HepG2 (cell line): ENCODE data around the gene DCD. TPM values are rescaled to one million over a fixed set of nuclear protein-coding genes. Genes with fewer than 3 reads are reported as not detected.

Experiments used
- ATAC-seq: fragments of 200-7000 bp; cut with Tn5 transposase; 3 replicates; pipeline ENCODE4 v1.9.1; 2020; ENCODE audit warnings: mild to moderate bottlenecking, moderate library complexity
- BruUV-seq: library from RNA; stranded (reverse); fragments of 400-500 nt; replicated peaks from 2 replicates; lab custom pipeline; 2021; lab: Mats Ljungman, UMichigan
- CTCF ChIA-PET: fragments of 300-600 bp; formaldehyde crosslinking; extraction: SDS; loops from one replicate; lab custom pipeline; 2021; ENCODE audit warnings: low total read pairs, inconsistent platforms, low intra/inter-chr PET ratio; lab: Yijun Ruan, JAX
- POLR2A ChIA-PET: fragments of 350-600 bp; sonication (Branson Sonifier 250); formaldehyde crosslinking; loops from one replicate; lab custom pipeline; 2020; ENCODE audit warnings: antibody characterized with exemption, inconsistent platforms; lab: Yijun Ruan, JAX
- DNase-seq: peaks from one replicate; pipeline ENCODE4 v3.0.0-alpha.2; 2015; ENCODE audit warnings: low spot score
- FAIRE-seq: peaks from 3 replicates; lab custom pipeline; 2011; peaks lifted over from hg19 to GRCh38; lab: Jason Lieb, UNC
- H2AFZ ChIP-seq: one replicate; pipeline ENCODE4 v1.6.1; 2011; ENCODE audit warnings: low read length, inconsistent platforms
- H3K27ac ChIP-seq: fragments of 300-600 bp; 3 replicates; pipeline ENCODE4 v1.8.0; 2011; ENCODE audit warnings: mixed run types, mild to moderate bottlenecking, mixed read lengths, low read length, inconsistent platforms; ENCODE audit not compliant: insufficient read depth; ENCODE audit errors: extremely low read length
- H3K27me3 ChIP-seq, 2 experiments: fragments of 200-600 bp in 1 of 2; 2 replicates in 1 of 2; 3 replicates in 1 of 2; pipeline versions ENCODE4 v1.6.0 to v1.8.0; 2011; ENCODE audit warnings: low read length in 2 of 2, mild to moderate bottlenecking in 2 of 2, moderate library complexity in 2 of 2, inconsistent platforms in 1 of 2; ENCODE audit not compliant: insufficient read depth in 2 of 2, control insufficient read depth in 1 of 2
- H3K36me3 ChIP-seq, 2 experiments: fragments of 200-600 bp in 1 of 2; replicated peaks in 1 of 2; 2 replicates in 1 of 2; 3 replicates in 1 of 2; pipeline versions ENCODE4 v1.5.1 to v1.8.0; 2011; ENCODE audit warnings: low read length in 2 of 2, inconsistent platforms in 1 of 2; ENCODE audit not compliant: insufficient read depth in 2 of 2, control insufficient read depth in 1 of 2
- H3K4me1 ChIP-seq: 2 replicates; pipeline ENCODE4 v1.5.1; 2012; ENCODE audit warnings: low read length, inconsistent platforms; ENCODE audit not compliant: insufficient read depth
- H3K4me2 ChIP-seq: 2 replicates; pipeline ENCODE4 v1.6.0; 2011; ENCODE audit warnings: low read depth, low read length, inconsistent platforms
- H3K4me3 ChIP-seq, 3 experiments: fragments of 200-600 bp in 1 of 3; sonication (generic), shearing (Covaris generic) in 1 of 3; replicated peaks in 1 of 3; 2 replicates each; pipeline ENCODE4 v1.5.1; 2011 to 2016; ENCODE audit warnings: low read length in 3 of 3, inconsistent platforms in 2 of 3, low read depth in 2 of 3, mild to moderate bottlenecking in 2 of 3, control low read depth in 1 of 3, mixed read lengths in 1 of 3; ENCODE audit not compliant: insufficient read depth in 1 of 3
- H3K79me2 ChIP-seq: one replicate; pipeline ENCODE4 v1.6.1; 2011; ENCODE audit warnings: low read length, inconsistent platforms; ENCODE audit not compliant: insufficient read depth
- H3K9ac ChIP-seq: 2 replicates; pipeline ENCODE4 v1.6.0; 2011; ENCODE audit warnings: mild to moderate bottlenecking, low read depth, low read length, inconsistent platforms; ENCODE audit not compliant: insufficient read depth
- H3K9me3 ChIP-seq: 2 replicates; pipeline ENCODE4 v1.5.1; 2012; ENCODE audit warnings: mild to moderate bottlenecking, low read length
- H4K20me1 ChIP-seq: 2 replicates; pipeline ENCODE4 v1.6.0; 2011; ENCODE audit warnings: inconsistent platforms, mild to moderate bottlenecking, low read length, moderate library complexity; ENCODE audit not compliant: insufficient read depth
- CBX2 ChIP-seq, 2 experiments: fragments of 200-600 bp in 1 of 2; sonication (generic); formaldehyde crosslinking in 1 of 2; IDR thresholded peaks; 2 replicates each; pipeline versions ENCODE4 v1.7.0 to v1.8.1; 2018 to 2022; ENCODE audit warnings: low read depth in 2 of 2, low read length in 1 of 2, mild to moderate bottlenecking in 1 of 2, missing genetic modification reagents in 1 of 2
- FOXJ3 ChIP-seq: sonication (generic); formaldehyde crosslinking; IDR thresholded peaks from 2 replicates; pipeline ENCODE4 v1.4.0; 2020; ENCODE audit warnings: missing genetic modification reagents, mild to moderate bottlenecking, borderline replicate concordance
- GMEB1 ChIP-seq: sonication (generic); formaldehyde crosslinking; IDR thresholded peaks from 2 replicates; pipeline ENCODE4 v1.5.1; 2020; ENCODE audit warnings: missing genetic modification reagents, mild to moderate bottlenecking, borderline replicate concordance
- REL ChIP-seq: sonication (generic); formaldehyde crosslinking; conservative IDR thresholded peaks from 2 replicates; pipeline ENCODE4 v1.8.0; 2022; ENCODE audit warnings: mild to moderate bottlenecking, missing genetic modification reagents, moderate library complexity
- TBX2 ChIP-seq: sonication (generic); formaldehyde crosslinking; IDR thresholded peaks from 2 replicates; pipeline ENCODE4 v1.5.0; 2020; ENCODE audit warnings: missing genetic modification reagents, mild to moderate bottlenecking, borderline replicate concordance
- ZEB1 ChIP-seq: IDR thresholded peaks from 2 replicates; pipeline ENCODE4 v1.6.1; 2012; ENCODE audit warnings: mild to moderate bottlenecking, low read depth, inconsistent platforms; ENCODE audit not compliant: insufficient replicate concordance
- ZNF414 ChIP-seq: sonication (generic); formaldehyde crosslinking; IDR thresholded peaks from 2 replicates; pipeline ENCODE4 v1.5.0; 2020; ENCODE audit warnings: missing genetic modification reagents
- ZNF549 ChIP-seq: sonication (generic); formaldehyde crosslinking; IDR thresholded peaks from 2 replicates; pipeline ENCODE4 v1.5.0; 2020; ENCODE audit warnings: missing genetic modification reagents
- WGBS: methylation state at CpG from one replicate; pipeline ENCODE4 v1.1.6; 2017; ENCODE audit warnings: low lambda C conversion rate; 5-methylcytosine and 5-hydroxymethylcytosine counted together
- in situ Hi-C: cut with HindIII; loops from 2 replicates; pipeline ENCODE4 v1.10.0; 2017; ENCODE audit warnings: low pct_unique_long_range_greater_than_20kb; ENCODE audit not compliant: extremely low pct_ligation_motif_present
- intact Hi-C: fragments of 100-400 bp; cut with micrococcal nuclease; formaldehyde crosslinking; loops from one replicate; pipeline ENCODE4 v1.10.0; 2022; ENCODE audit not compliant: unreplicated experiment
- polyA plus RNA-seq, 8 experiments: library from polyadenylated mRNA; depleted of rRNA in 3 of 8; stranded (reverse) in 7 of 8; unstranded in 1 of 8; fragments of >200 nt; fragmentation: Illumina TruSeq in 4 of 8; extraction: Trizol in 4 of 8; gene quantifications; 2 replicates each; pipeline versions ENCODE4 v1.2.1 to v1.2.3, GENCODE V29; 2011 to 2016; ENCODE audit warnings: low read depth in 4 of 8, missing spikeins in 1 of 8, mixed read lengths in 1 of 8; ENCODE audit not compliant: insufficient read depth in 1 of 8
- total RNA-seq, 5 experiments: library from RNA; depleted of rRNA; stranded (reverse); fragments of >200 nt; fragmentation: Illumina TruSeq; extraction: Trizol; gene quantifications; 2 replicates each; pipeline ENCODE4 v1.2.3, GENCODE V29; 2016; ENCODE audit warnings: low read depth in 1 of 5
- TF ChIP-seq, protein P1 (sequence below): sonication (generic); formaldehyde crosslinking; IDR thresholded peaks from 2 replicates; pipeline ENCODE4 v1.4.0; 2020; ENCODE audit warnings: mild to moderate bottlenecking, low read depth, missing genetic modification reagents
- TF ChIP-seq, protein P2 (sequence below): sonication (generic); formaldehyde crosslinking; conservative IDR thresholded peaks from 2 replicates; pipeline ENCODE4 v1.8.0; 2022; ENCODE audit warnings: low read depth, missing genetic modification reagents
- TF ChIP-seq, protein P3 (sequence below), 2 experiments: sonication (generic) in 1 of 2; formaldehyde crosslinking in 1 of 2; IDR thresholded peaks; 2 replicates each; pipeline versions ENCODE4 v1.5.1 to v1.6.1; 2011 to 2020; ENCODE audit warnings: borderline replicate concordance in 1 of 2, low read depth in 1 of 2, low read length in 1 of 2, mild to moderate bottlenecking in 1 of 2, missing genetic modification reagents in 1 of 2, moderate library complexity in 1 of 2

The DCD gene
- total and polyA plus RNA-seq, 2 of the 13 experiments (the other 11 are each of a cell fraction or from before 2014, with no cell fraction given): not detected

DNA sequence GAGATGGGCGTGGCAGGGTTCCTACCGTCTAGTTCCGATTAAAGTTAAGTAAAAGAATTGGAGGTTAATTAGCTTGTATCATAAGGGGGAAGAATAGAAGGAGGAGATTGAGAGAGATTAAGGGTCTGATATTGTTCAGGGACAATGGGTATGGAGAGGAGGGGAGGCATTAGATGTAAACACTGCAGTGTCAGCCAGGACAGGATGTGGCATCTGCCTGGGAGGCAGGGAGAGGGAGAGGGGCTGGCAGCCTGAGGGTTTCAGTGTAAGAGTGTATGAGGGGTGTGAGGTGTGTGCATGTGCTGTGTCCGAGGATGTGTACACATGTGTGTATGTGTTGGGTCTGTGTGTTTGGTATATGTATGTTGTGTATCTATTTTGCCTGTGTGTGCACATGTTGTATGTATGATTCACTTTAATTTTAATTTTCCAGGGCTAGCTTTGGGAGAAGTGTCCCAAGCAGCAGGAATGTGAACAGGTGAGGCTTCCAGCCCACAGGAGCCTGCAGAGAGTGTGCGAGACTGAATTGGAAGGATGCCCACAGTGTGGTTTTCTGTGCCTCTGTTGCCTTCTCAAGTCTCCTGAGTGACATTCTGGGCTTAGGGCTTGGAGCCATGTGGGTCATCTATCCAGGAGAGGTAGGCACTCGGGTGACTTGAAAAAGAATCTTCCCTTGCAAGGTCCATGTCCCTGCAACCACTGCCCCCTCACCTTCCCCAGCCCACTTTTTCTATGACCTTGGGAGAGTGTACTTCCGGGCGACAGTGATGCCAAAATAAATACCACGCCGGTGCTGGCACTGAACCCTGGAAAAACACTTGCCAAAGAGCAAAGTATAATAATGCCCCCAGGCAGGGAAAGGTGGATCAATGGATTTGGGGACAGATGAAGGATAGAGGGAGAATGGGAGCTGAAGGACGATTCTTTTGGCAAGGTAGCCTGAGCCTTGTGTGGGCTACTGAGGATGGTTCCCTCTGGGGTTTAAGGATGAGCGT, 36.8 kb upstream of the DCD start:
- 8% methylated on average over 12 of the region's 12 CpGs for WGBS
- Histone ChIP-seq H3K79me2 (no peaks in the 10 kb centered on the region), H3K9ac (no peak overlapping the region), H3K36me3 (no peaks in the 10 kb centered on the region), H2AFZ (no peak overlapping the region), H4K20me1 (no peaks in the 10 kb centered on the region), H3K4me1 (no peaks in the 10 kb centered on the region), H3K27me3 (peaks cover 0 to 10% of the 10 kb centered on the region in 2 experiments; a peak in 1 of 5 replicates), H3K27ac (no peak overlapping the region), H3K4me3 (no peak overlapping the region), H3K9me3 (no peaks in the 10 kb centered on the region), H3K4me2 (no peak overlapping the region)
- intact Hi-C loops: no loop called here
- in situ Hi-C loops: no loop called here
- no peak for ATAC-seq
- POLR2A ChIA-PET: no interaction called here
- BruUV-seq: no TSS peak
- FAIRE-seq: no peak
- no peak for DNase-seq
- CTCF ChIA-PET: no interaction called here
- TF ChIP-seq CBX2 (IDR thresholded peaks at IDR 0.05; ENCODE audit: low read depth, low read length) (no peak), CBX2 (CRISPR knock-in tag; IDR thresholded peaks at IDR 0.05; ENCODE audit: low read depth) (no peak), TBX2 (CRISPR knock-in tag) (no peak), ZNF414 (CRISPR knock-in tag) (no peak), ZEB1 (no peak), GMEB1 (CRISPR knock-in tag) (no peak), REL (no peak), ZNF549 (CRISPR knock-in tag) (no peak), FOXJ3 (CRISPR knock-in tag) (no peak)
- TF ChIP-seq, protein P1, sequence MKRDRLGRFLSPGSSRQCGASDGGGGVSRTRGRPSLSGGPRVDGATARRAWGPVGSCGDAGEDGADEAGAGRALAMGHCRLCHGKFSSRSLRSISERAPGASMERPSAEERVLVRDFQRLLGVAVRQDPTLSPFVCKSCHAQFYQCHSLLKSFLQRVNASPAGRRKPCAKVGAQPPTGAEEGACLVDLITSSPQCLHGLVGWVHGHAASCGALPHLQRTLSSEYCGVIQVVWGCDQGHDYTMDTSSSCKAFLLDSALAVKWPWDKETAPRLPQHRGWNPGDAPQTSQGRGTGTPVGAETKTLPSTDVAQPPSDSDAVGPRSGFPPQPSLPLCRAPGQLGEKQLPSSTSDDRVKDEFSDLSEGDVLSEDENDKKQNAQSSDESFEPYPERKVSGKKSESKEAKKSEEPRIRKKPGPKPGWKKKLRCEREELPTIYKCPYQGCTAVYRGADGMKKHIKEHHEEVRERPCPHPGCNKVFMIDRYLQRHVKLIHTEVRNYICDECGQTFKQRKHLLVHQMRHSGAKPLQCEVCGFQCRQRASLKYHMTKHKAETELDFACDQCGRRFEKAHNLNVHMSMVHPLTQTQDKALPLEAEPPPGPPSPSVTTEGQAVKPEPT (CRISPR knock-in tag): no peak
- TF ChIP-seq, protein P2, sequence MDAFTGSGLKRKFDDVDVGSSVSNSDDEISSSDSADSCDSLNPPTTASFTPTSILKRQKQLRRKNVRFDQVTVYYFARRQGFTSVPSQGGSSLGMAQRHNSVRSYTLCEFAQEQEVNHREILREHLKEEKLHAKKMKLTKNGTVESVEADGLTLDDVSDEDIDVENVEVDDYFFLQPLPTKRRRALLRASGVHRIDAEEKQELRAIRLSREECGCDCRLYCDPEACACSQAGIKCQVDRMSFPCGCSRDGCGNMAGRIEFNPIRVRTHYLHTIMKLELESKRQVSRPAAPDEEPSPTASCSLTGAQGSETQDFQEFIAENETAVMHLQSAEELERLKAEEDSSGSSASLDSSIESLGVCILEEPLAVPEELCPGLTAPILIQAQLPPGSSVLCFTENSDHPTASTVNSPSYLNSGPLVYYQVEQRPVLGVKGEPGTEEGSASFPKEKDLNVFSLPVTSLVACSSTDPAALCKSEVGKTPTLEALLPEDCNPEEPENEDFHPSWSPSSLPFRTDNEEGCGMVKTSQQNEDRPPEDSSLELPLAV: no peak
- TF ChIP-seq, protein P3, sequence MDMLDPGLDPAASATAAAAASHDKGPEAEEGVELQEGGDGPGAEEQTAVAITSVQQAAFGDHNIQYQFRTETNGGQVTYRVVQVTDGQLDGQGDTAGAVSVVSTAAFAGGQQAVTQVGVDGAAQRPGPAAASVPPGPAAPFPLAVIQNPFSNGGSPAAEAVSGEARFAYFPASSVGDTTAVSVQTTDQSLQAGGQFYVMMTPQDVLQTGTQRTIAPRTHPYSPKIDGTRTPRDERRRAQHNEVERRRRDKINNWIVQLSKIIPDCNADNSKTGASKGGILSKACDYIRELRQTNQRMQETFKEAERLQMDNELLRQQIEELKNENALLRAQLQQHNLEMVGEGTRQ (IDR thresholded peaks at IDR 0.05; ENCODE audit: low read depth, low read length): no peak
- TF ChIP-seq, protein P3 (CRISPR knock-in tag; IDR thresholded peaks at IDR 0.05; ENCODE audit: borderline replicate concordance): no peak
